GM12891 (cell line): ENCODE results near the gene ADIG.

Experiments used
- PAX5 ChIP-seq: IDR thresholded peaks from 2 replicates; pipeline ENCODE4 v1.6.1; 2011; ENCODE audit warnings: low read length, moderate library complexity, mild to moderate bottlenecking; ENCODE audit not compliant: insufficient read depth, severe bottlenecking
- POLR2A ChIP-seq: IDR thresholded peaks from 2 replicates; pipeline ENCODE4 v1.6.1; 2011; ENCODE audit warnings: low read depth, low read length, control low read depth
- POLR2AphosphoS5 ChIP-seq: IDR thresholded peaks from 2 replicates; pipeline ENCODE4 v1.6.1; 2011; ENCODE audit warnings: low read depth, low read length, control low read depth
- POU2F2 ChIP-seq: IDR thresholded peaks from 2 replicates; pipeline ENCODE4 v1.6.1; 2011; ENCODE audit warnings: low read depth, mild to moderate bottlenecking, control low read depth, low read length, moderate library complexity
- TAF1 ChIP-seq: IDR thresholded peaks from 2 replicates; pipeline ENCODE4 v1.6.1; 2011; ENCODE audit warnings: low read depth, low read length, control low read depth

GRCh38 chr20:38591474-38592410 is 10.7 kb downstream of the ADIG start:
- no peak for TF ChIP-seq TAF1
- no peak for TF ChIP-seq POU2F2
- TF ChIP-seq POLR2A, result no peak
- TF ChIP-seq POLR2AphosphoS5, result no peak
- TF ChIP-seq PAX5, result no peak
